Esophagus squamous epithelium (tissue), 4 donors: Measurements from ENCODE around the gene ASZ1.

Experiments used
- POLR2A ChIP-seq, 4 donors: fragments of 450-650 bp; IDR thresholded peaks; one replicate each; pipeline ENCODE4 v1.6.1; 2017; ENCODE audit warnings: antibody characterized with exemption in 4 of 4, mild to moderate bottlenecking in 4 of 4, moderate library complexity in 3 of 4
- TF ChIP-seq, protein P1 (sequence below), 6 experiments: fragments of 450-650 bp in 4 of 6; fragments of 200-600 bp in 2 of 6; sonication (generic) in 2 of 6; IDR thresholded peaks; one replicate each; pipeline ENCODE4 v1.5.1; 2016 to 2019; ENCODE audit warnings: antibody characterized with exemption in 6 of 6, mild to moderate bottlenecking in 4 of 6, moderate library complexity in 4 of 6

DNA sequence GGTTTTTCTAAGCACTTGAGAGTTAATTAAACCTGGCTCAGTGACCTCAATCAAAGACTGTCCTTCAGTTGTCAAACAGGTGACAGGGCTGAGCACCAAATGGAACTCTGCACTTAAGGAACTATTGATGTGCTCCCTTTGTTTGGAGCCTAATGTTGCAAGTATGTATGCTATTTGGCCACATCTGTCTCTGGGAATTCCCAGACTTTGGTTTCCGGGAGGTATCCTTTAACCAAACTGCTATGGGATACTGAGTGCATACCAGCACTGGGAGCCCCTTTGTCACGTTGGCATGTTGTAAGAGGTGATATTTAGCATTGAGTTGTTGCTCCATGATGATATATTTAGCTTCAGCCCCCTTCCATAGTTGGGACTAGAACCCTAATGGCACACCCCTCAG lies 25.2 kb downstream of the ASZ1 start:
- TF ChIP-seq, protein P1, sequence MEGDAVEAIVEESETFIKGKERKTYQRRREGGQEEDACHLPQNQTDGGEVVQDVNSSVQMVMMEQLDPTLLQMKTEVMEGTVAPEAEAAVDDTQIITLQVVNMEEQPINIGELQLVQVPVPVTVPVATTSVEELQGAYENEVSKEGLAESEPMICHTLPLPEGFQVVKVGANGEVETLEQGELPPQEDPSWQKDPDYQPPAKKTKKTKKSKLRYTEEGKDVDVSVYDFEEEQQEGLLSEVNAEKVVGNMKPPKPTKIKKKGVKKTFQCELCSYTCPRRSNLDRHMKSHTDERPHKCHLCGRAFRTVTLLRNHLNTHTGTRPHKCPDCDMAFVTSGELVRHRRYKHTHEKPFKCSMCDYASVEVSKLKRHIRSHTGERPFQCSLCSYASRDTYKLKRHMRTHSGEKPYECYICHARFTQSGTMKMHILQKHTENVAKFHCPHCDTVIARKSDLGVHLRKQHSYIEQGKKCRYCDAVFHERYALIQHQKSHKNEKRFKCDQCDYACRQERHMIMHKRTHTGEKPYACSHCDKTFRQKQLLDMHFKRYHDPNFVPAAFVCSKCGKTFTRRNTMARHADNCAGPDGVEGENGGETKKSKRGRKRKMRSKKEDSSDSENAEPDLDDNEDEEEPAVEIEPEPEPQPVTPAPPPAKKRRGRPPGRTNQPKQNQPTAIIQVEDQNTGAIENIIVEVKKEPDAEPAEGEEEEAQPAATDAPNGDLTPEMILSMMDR (IDR thresholded peaks at IDR 0.05): no peak
- TF ChIP-seq POLR2A (IDR thresholded peaks at IDR 0.05): no peak
